K562 (cell line): ENCODE results near the gene ADIPOR1. TPM values are rescaled to one million over a fixed set of nuclear protein-coding genes. Genes with fewer than 3 reads are reported as not detected.

ENCODE experiments used
- DPF2 ChIP-seq: fragments of 450-650 bp; IDR thresholded peaks from 2 replicates; pipeline ENCODE4 v1.6.1; 2016
- ESRRA ChIP-seq: fragments of 450-650 bp; IDR thresholded peaks from 2 replicates; pipeline ENCODE4 v1.6.1; 2014; ENCODE audit warnings: low read depth, mild to moderate bottlenecking, moderate library complexity, borderline replicate concordance
- HNRNPLL ChIP-seq: fragments of 200-400 bp; formaldehyde crosslinking; IDR thresholded peaks from 2 replicates; pipeline ENCODE4 v1.6.1; 2017; ENCODE audit warnings: low read length, low read depth, mild to moderate bottlenecking; ENCODE audit not compliant: poor library complexity, severe bottlenecking
- MAFK ChIP-seq: IDR thresholded peaks from 2 replicates; pipeline ENCODE4 v1.6.1; 2011; ENCODE audit warnings: low read length, improper control_type of control experiment
- NFYB ChIP-seq: IDR thresholded peaks from 2 replicates; pipeline ENCODE4 v1.6.1; 2011; ENCODE audit warnings: mild to moderate bottlenecking, moderate library complexity; ENCODE audit not compliant: insufficient read length; ENCODE audit errors: extremely low read depth
- RBM39 ChIP-seq: fragments of 200-400 bp; formaldehyde crosslinking; optimal IDR thresholded peaks from 2 replicates; pipeline ENCODE3; 2018; ENCODE audit warnings: low read depth, low read length
- SAP30 ChIP-seq: fragments of 200-600 bp; sonication (generic); IDR thresholded peaks from 2 replicates; pipeline ENCODE4 v1.6.1; 2012; ENCODE audit warnings: borderline replicate concordance, low read depth, mild to moderate bottlenecking, moderate library complexity, low read length, control low read depth, inconsistent platforms; ENCODE audit not compliant: insufficient read depth, poor library complexity, severe bottlenecking
- SIN3B ChIP-seq: fragments of 450-650 bp; IDR thresholded peaks from 2 replicates; pipeline ENCODE4 v1.6.1; 2017; ENCODE audit warnings: low read depth, mild to moderate bottlenecking, moderate library complexity
- SMAD2 ChIP-seq: fragments of 150-350 bp; IDR thresholded peaks from 2 replicates; pipeline ENCODE4 v1.6.1; 2014; ENCODE audit warnings: low read depth, mild to moderate bottlenecking, low read length
- SUPT5H ChIP-seq: fragments of 450-650 bp; IDR thresholded peaks from 2 replicates; pipeline ENCODE4 v1.6.1; 2016
- TEAD4 ChIP-seq, 2 experiments: sonication (generic) in 1 of 2; formaldehyde crosslinking in 1 of 2; IDR thresholded peaks; 2 replicates each; pipeline versions ENCODE4 v1.6.1 to v1.8.0; 2012 to 2022; ENCODE audit warnings: borderline replicate concordance in 1 of 2, inconsistent platforms in 1 of 2, low read length in 1 of 2, mild to moderate bottlenecking in 1 of 2, missing genetic modification reagents in 1 of 2
- ZHX1 ChIP-seq: fragments of 150-350 bp; conservative IDR thresholded peaks from 2 replicates; pipeline ENCODE4 v1.6.1; 2014; ENCODE audit warnings: low read length
- ZNF586 ChIP-seq: fragments of 450-650 bp; formaldehyde crosslinking; conservative IDR thresholded peaks from 2 replicates; pipeline ENCODE4 v1.4.0; 2020; ENCODE audit warnings: mild to moderate bottlenecking, moderate library complexity
- ZNF699 ChIP-seq: fragments of 250-450 bp; sonication (Bioruptor Pico); IDR thresholded peaks from 2 replicates; pipeline ENCODE4 v1.8.0; 2021; ENCODE audit warnings: mild to moderate bottlenecking, moderate library complexity; ENCODE audit not compliant: insufficient replicate concordance
- polyA plus RNA-seq, 8 experiments: library from polyadenylated mRNA; depleted of rRNA in 4 of 8; stranded (reverse) in 5 of 8; unstranded in 3 of 8; fragments of >200 nt; fragmentation: Nextera tagmentation in 2 of 8; fragmentation: Illumina TruSeq in 1 of 8; extraction: Ambion mirVana in 2 of 8; extraction: Trizol in 1 of 8; gene quantifications; 2 replicates each; pipeline versions ENCODE4 v1.2.1 to v1.2.3, GENCODE V29; 2011 to 2014; ENCODE audit warnings: inconsistent platforms in 1 of 8, missing spikeins in 1 of 8
- total RNA-seq, 7 experiments: library from RNA; depleted of rRNA in 6 of 7; stranded (reverse); fragments of >200 nt in 6 of 7; fragmentation: Illumina TruSeq in 2 of 7; extraction: Trizol in 2 of 7; gene quantifications; 2 replicates each; pipeline versions ENCODE4 v1.2.1 to v1.2.3, GENCODE V29; 2011 to 2021; ENCODE audit warnings: low replicate concordance in 1 of 7

The ADIPOR1 gene
- total and polyA plus RNA-seq, 9 of the 15 experiments (the other 6 are each of a cell fraction or from before 2014, with no cell fraction given) = 29.0 to 217 (median 100) TPM

GRCh38 chr1:203006948-203007871 lies 49.1 kb upstream of the ADIPOR1 start, which contains the start of gene TMEM183A (continued):
- TF ChIP-seq HNRNPLL = no peak
- TF ChIP-seq NFYB = peak; percentile 100
- TF ChIP-seq ZNF699 (CRISPR knock-in tag) = no peak
- TF ChIP-seq ESRRA = peak; percentile 65; the same call in 1 of the 2 replicates
- TF ChIP-seq ZHX1 = peak; percentile 69; the same call in 1 of the 2 replicates
- TF ChIP-seq TEAD4 (IDR thresholded peaks at IDR 0.05; ENCODE audit: low read length) = peak; percentile 35; the same call in 1 of the 2 replicates
- no peak for TF ChIP-seq TEAD4 (CRISPR knock-in tag; IDR thresholded peaks at IDR 0.05; ENCODE audit: borderline replicate concordance)
- peak; percentile 95 for TF ChIP-seq SIN3B
- no peak for TF ChIP-seq ZNF586 (CRISPR knock-in tag)
- TF ChIP-seq SMAD2 = no peak
- TF ChIP-seq SAP30 = peak; percentile 75
- no peak for TF ChIP-seq DPF2
- 0 out of 2 replicates have a peak, but pooled peaks have one; percentile 3 for TF ChIP-seq MAFK
- TF ChIP-seq RBM39 = no peak
- TF ChIP-seq SUPT5H = peak; percentile 99
